ENCODE results near the gene PRDM15. TPM values are rescaled to one million over a fixed set of nuclear protein-coding genes. Genes with fewer than 3 reads are reported as not detected.

The PRDM15 gene
- total and polyA plus RNA-seq, 10 donors: 4.4 to 18.0 (median 10.8) TPM

- Histone ChIP-seq H3K4me1 (peaks cover 25 to 62% (median 45%) of the 10 kb centered on the region in 6 donors), H3K27ac (no peak overlapping the region), H3K36me3 (no peaks in the 10 kb centered on the region), H3K4me3 (peak overlapping the region in 7 of 8 donors; percentile 9 to 65 (median 22)), H3K9me3 (peaks cover 0 to 3% (median 0%) of the 10 kb centered on the region in 8 donors), H3K27me3 (replicated peaks in 1 of 7) (peaks cover 0 to 100% (median 84%) of the 10 kb centered on the region in 7 donors)
- 7 to 28% (median 11%) methylated on average over 33 to 88 of the region's 88 CpGs for WGBS, 5 donors
- no peak for TF ChIP-seq POLR2A (IDR thresholded peaks at IDR 0.05)
- no peak for TF ChIP-seq POLR2AphosphoS5 (IDR thresholded peaks at IDR 0.05)
- no peak for TF ChIP-seq CTCF (IDR thresholded peaks at IDR 0.05 in 8 of 11, conservative IDR thresholded peaks at IDR 0.05 in 3 of 11)
- intact Hi-C loops (cut with DNase I; ENCODE audit: low total_unique reads): no loop called here
- peak; percentile 50 for DNase-seq
These were observed 112.9 kb downstream of the PRDM15 start for GRCh38 chr21:41765973-41766882.

GRCh38 chr21:41765420-41765821, 113.7 kb downstream of the PRDM15 start:
- H3K4me3 ChIP-seq: no peak overlapping the region
- peaks cover 0 to 100% (median 92%) of the 10 kb centered on the region in 7 donors for H3K27me3 ChIP-seq (replicated peaks in 1 of 7)

GRCh38 chr21:41764558-41765419, 114.4 kb downstream of the PRDM15 start:
- intact Hi-C loops (cut with DNase I; ENCODE audit: low total_unique reads): no loop called here
- Histone ChIP-seq H3K4me1 (peaks cover 31 to 73% (median 49%) of the 10 kb centered on the region in 6 donors), H3K36me3 (no peaks in the 10 kb centered on the region), H3K4me3 (no peak overlapping the region), H3K9me3 (peaks cover 0 to 3% (median 0%) of the 10 kb centered on the region in 8 donors), H3K27ac (no peak overlapping the region), H3K27me3 (replicated peaks in 1 of 7) (peaks cover 0 to 100% (median 92%) of the 10 kb centered on the region in 7 donors)
- TF ChIP-seq CTCF (IDR thresholded peaks at IDR 0.05 in 8 of 11, conservative IDR thresholded peaks at IDR 0.05 in 3 of 11) (no peak), POLR2AphosphoS5 (IDR thresholded peaks at IDR 0.05) (no peak), POLR2A (IDR thresholded peaks at IDR 0.05) (no peak)
- peak; percentile 41 for DNase-seq
- WGBS, 5 donors: 68 to 78% (median 71%) methylated on average over 7 of the region's 7 CpGs

More at GRCh38 chr21:41765420-41765821, 113.7 kb downstream of the PRDM15 start:
- 71 to 79% (median 75%) methylated on average over 11 of the region's 11 CpGs for WGBS, 5 donors
- H3K4me1 ChIP-seq: peaks cover 31 to 70% (median 49%) of the 10 kb centered on the region in 6 donors
- no peak overlapping the region for H3K27ac ChIP-seq
- intact Hi-C loops (cut with DNase I; ENCODE audit: low total_unique reads): no loop called here
- H3K36me3 ChIP-seq: no peaks in the 10 kb centered on the region
- DNase-seq: peak; percentile 20
- no peak for TF ChIP-seq CTCF (IDR thresholded peaks at IDR 0.05 in 8 of 11, conservative IDR thresholded peaks at IDR 0.05 in 3 of 11)
- no peak for TF ChIP-seq POLR2A (IDR thresholded peaks at IDR 0.05)
- TF ChIP-seq POLR2AphosphoS5 (IDR thresholded peaks at IDR 0.05): no peak
- H3K9me3 ChIP-seq: peaks cover 0 to 3% (median 0%) of the 10 kb centered on the region in 8 donors
